Neural crest cell (in vitro differentiated cells): ENCODE results near the gene SHISA5. TPM values are rescaled to one million over a fixed set of nuclear protein-coding genes. Genes with fewer than 3 reads are reported as not detected.

Source experiments
- DNase-seq: peaks from one replicate; pipeline ENCODE4 v3.0.0; 2021; ENCODE audit warnings: low read depth, mixed read lengths, low spot score
- H3K27ac Mint-ChIP-seq: one replicate; pipeline ENCODE4 v1.8.0; 2021; ENCODE audit warnings: mild to moderate bottlenecking, mixed read lengths; ENCODE audit not compliant: unreplicated experiment
- H3K27me3 Mint-ChIP-seq: 2 replicates; pipeline ENCODE4 v1.8.0; 2021; ENCODE audit warnings: low read depth, mild to moderate bottlenecking, mixed read lengths
- H3K36me3 Mint-ChIP-seq: 2 replicates; pipeline ENCODE4 v1.8.0; 2021; ENCODE audit warnings: low read depth, mild to moderate bottlenecking, mixed read lengths
- H3K4me1 Mint-ChIP-seq: 2 replicates; pipeline ENCODE4 v1.8.0; 2021; ENCODE audit warnings: mixed read lengths
- H3K4me3 Mint-ChIP-seq: one replicate; pipeline ENCODE4 v1.8.0; 2021; ENCODE audit warnings: mild to moderate bottlenecking, mixed read lengths
- H3K9me3 Mint-ChIP-seq: 2 replicates; pipeline ENCODE4 v1.8.0; 2021; ENCODE audit warnings: mixed read lengths
- total RNA-seq: library from RNA; stranded (reverse); gene quantifications from 2 replicates; pipeline ENCODE4 v1.2.1, GENCODE V29; 2021
- TF ChIP-seq, protein P1 (sequence below): fragments of 200-600 bp; sonication (generic); conservative IDR thresholded peaks from 2 replicates; pipeline ENCODE4 v1.5.0; 2021; ENCODE audit warnings: antibody characterized with exemption, mild to moderate bottlenecking

SHISA5 gene
- total RNA-seq, 1 donor from 2014 or later = 117 TPM

DNA sequence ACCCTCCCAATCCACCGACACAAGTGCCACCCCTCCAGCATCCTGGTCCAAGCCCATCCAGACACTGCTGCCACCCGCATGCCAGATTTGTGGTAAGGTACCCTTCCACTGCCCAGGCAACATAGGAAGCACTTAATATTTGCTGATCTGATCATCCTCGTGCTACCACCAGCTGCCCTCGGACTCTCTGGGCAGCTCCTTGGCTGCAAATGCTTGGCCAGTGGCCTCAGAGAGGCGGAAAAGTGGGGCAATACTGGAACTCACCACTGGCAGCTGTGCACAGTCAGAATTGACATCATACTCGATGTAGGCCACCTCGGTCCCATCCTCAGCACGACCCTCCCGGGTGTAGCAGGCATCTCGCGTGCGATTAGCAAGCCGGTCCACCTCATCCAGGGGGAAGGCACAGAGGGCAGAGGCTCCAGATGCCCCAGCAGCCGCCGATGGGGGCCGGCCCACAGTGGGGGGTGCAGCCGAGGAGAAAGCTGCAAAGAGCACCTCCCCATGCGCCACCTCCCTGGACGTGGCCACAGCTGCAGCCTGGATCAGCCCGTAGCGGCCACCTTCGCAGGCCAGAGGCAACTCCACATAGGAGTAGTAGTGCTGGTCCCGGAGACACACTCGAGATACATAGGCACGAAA lies 80.6 kb downstream of the SHISA5 start:
- TF ChIP-seq, protein P1, sequence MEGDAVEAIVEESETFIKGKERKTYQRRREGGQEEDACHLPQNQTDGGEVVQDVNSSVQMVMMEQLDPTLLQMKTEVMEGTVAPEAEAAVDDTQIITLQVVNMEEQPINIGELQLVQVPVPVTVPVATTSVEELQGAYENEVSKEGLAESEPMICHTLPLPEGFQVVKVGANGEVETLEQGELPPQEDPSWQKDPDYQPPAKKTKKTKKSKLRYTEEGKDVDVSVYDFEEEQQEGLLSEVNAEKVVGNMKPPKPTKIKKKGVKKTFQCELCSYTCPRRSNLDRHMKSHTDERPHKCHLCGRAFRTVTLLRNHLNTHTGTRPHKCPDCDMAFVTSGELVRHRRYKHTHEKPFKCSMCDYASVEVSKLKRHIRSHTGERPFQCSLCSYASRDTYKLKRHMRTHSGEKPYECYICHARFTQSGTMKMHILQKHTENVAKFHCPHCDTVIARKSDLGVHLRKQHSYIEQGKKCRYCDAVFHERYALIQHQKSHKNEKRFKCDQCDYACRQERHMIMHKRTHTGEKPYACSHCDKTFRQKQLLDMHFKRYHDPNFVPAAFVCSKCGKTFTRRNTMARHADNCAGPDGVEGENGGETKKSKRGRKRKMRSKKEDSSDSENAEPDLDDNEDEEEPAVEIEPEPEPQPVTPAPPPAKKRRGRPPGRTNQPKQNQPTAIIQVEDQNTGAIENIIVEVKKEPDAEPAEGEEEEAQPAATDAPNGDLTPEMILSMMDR = no peak
- H3K27me3 Mint-ChIP-seq = no peaks in the 10 kb centered on the region

GRCh38 chr3:48422681-48423080 lies 81.3 kb downstream of the SHISA5 start:
- Mint-ChIP-seq H3K27ac (no peak overlapping the region), H3K9me3 (no peaks in the 10 kb centered on the region), H3K4me3 (no peak overlapping the region), H3K36me3 (peaks cover 2% of the 10 kb centered on the region), H3K4me1 (peaks cover 33% of the 10 kb centered on the region), H3K27me3 (no peaks in the 10 kb centered on the region)
- TF ChIP-seq, protein P1 = no peak
- DNase-seq = no peak

More for the DNA sequence above, 80.6 kb downstream of the SHISA5 start:
- H3K36me3 Mint-ChIP-seq = peaks cover 2% of the 10 kb centered on the region
- no peak overlapping the region for H3K4me3 Mint-ChIP-seq
- DNase-seq = no peak
- no peak overlapping the region for H3K27ac Mint-ChIP-seq
- H3K9me3 Mint-ChIP-seq = no peaks in the 10 kb centered on the region
- peaks cover 40% of the 10 kb centered on the region for H3K4me1 Mint-ChIP-seq

- Mint-ChIP-seq H3K4me3 (no peak overlapping the region), H3K27ac (no peak overlapping the region), H3K4me1 (peaks cover 29% of the 10 kb centered on the region), H3K9me3 (no peaks in the 10 kb centered on the region), H3K27me3 (no peaks in the 10 kb centered on the region), H3K36me3 (peaks cover 2% of the 10 kb centered on the region)
- DNase-seq = no peak
- TF ChIP-seq, protein P1 = no peak
Observed at GRCh38 chr3:48422272-48422671, 81.7 kb downstream of the SHISA5 start.

GRCh38 chr3:48420561-48420960 lies 83.4 kb downstream of the SHISA5 start:
- no peak overlapping the region for H3K27ac Mint-ChIP-seq
- peaks cover 13% of the 10 kb centered on the region for H3K4me1 Mint-ChIP-seq
- DNase-seq = no peak
- TF ChIP-seq, protein P1 = no peak
- H3K36me3 Mint-ChIP-seq = peaks cover 2% of the 10 kb centered on the region
- no peaks in the 10 kb centered on the region for H3K27me3 Mint-ChIP-seq
- no peaks in the 10 kb centered on the region for H3K9me3 Mint-ChIP-seq
- H3K4me3 Mint-ChIP-seq = no peak overlapping the region

- DNase-seq = no peak
- Mint-ChIP-seq H3K4me1 (peaks cover 6% of the 10 kb centered on the region), H3K4me3 (no peak overlapping the region), H3K9me3 (no peaks in the 10 kb centered on the region), H3K36me3 (no peaks in the 10 kb centered on the region), H3K27me3 (no peaks in the 10 kb centered on the region), H3K27ac (no peak overlapping the region)
- TF ChIP-seq, protein P1 = no peak
Observed at GRCh38 chr3:48419597-48419996, 84.4 kb downstream of the SHISA5 start.
